Panc1 (cell line): ENCODE data around the gene ASCC3. TPM values are rescaled to one million over a fixed set of nuclear protein-coding genes. Genes with fewer than 3 reads are reported as not detected.
A peak's percentile ranks its signal among the peaks of the same experiment; 100 is the strongest.

ENCODE experiments used
- ATAC-seq: fragments of 200-7000 bp; cut with Tn5 transposase; 2 replicates; pipeline ENCODE4 v1.9.1; 2020; ENCODE audit warnings: mild to moderate bottlenecking, moderate library complexity
- BruUV-seq: library from RNA; stranded (reverse); fragments of 400-500 nt; replicated peaks from 2 replicates; lab custom pipeline; 2021; lab: Mats Ljungman, UMichigan
- CTCF ChIA-PET: fragments of 300-600 bp; sonication (Branson Sonifier 250); formaldehyde crosslinking; loops from one replicate; lab custom pipeline; 2022; ENCODE audit warnings: antibody characterized with exemption; lab: Charles Lee
- POLR2A ChIA-PET: fragments of 300-600 bp; sonication (Branson Sonifier 250); formaldehyde crosslinking; loops from one replicate; lab custom pipeline; 2022; ENCODE audit warnings: antibody characterized with exemption; lab: Charles Lee
- DNase-seq: peaks from one replicate; pipeline ENCODE4 v3.0.0-alpha.2; 2010; ENCODE audit warnings: low read depth, low spot score
- H3K27ac ChIP-seq: 2 replicates; pipeline ENCODE4 v1.5.1; 2011; ENCODE audit warnings: mild to moderate bottlenecking, low read length, inconsistent platforms
- H3K27me3 ChIP-seq: fragments of 200-500 bp; sonication (Bioruptor generic); 2 replicates; pipeline ENCODE4 v1.6.0; 2014; ENCODE audit warnings: low read length, inconsistent platforms; ENCODE audit not compliant: control insufficient read depth, insufficient read depth
- H3K36me3 ChIP-seq: fragments of 200-500 bp; sonication (Bioruptor generic); 2 replicates; pipeline ENCODE4 v1.5.1; 2014; ENCODE audit warnings: inconsistent platforms, mild to moderate bottlenecking, low read length, moderate library complexity; ENCODE audit not compliant: control insufficient read depth, insufficient read depth
- H3K4me1 ChIP-seq: 2 replicates; pipeline ENCODE4 v1.5.1; 2011; ENCODE audit warnings: inconsistent platforms, mild to moderate bottlenecking, low read length, moderate library complexity; ENCODE audit not compliant: control insufficient read depth, insufficient read depth
- H3K4me3 ChIP-seq, 2 experiments: 2 replicates each; pipeline ENCODE4 v1.5.1; 2011 to 2012; ENCODE audit warnings: low read depth in 2 of 2, low read length in 2 of 2, mild to moderate bottlenecking in 2 of 2, inconsistent platforms in 1 of 2, moderate library complexity in 1 of 2
- H3K9me3 ChIP-seq: fragments of 200-500 bp; sonication (Bioruptor generic); 2 replicates; pipeline ENCODE4 v1.5.1; 2014; ENCODE audit warnings: low read depth, mild to moderate bottlenecking, inconsistent platforms, low read length, moderate library complexity; ENCODE audit not compliant: control insufficient read depth, insufficient read depth
- POLR2AphosphoS5 ChIP-seq: IDR thresholded peaks from 2 replicates; pipeline ENCODE4 v1.6.1; 2012; ENCODE audit warnings: mild to moderate bottlenecking, low read depth, low read length, moderate library complexity
- SIN3A ChIP-seq: IDR thresholded peaks from 2 replicates; pipeline ENCODE4 v1.6.1; 2012; ENCODE audit warnings: low read depth, mild to moderate bottlenecking, low read length, moderate library complexity, borderline replicate concordance; ENCODE audit not compliant: insufficient read depth
- TCF7L2 ChIP-seq: IDR thresholded peaks from 2 replicates; pipeline ENCODE4 v1.6.1; 2011; ENCODE audit warnings: mild to moderate bottlenecking, low read depth, low read length, inconsistent platforms
- in situ Hi-C: cut with HindIII; loops from 2 replicates; pipeline ENCODE4 v1.10.0; 2016; ENCODE audit warnings: low sequenced_read_pairs, low pct_unique_long_range_greater_than_20kb
- intact Hi-C: fragments of 100-400 bp; cut with micrococcal nuclease; formaldehyde crosslinking; loops from one replicate; pipeline ENCODE4 v1.10.0; 2022; ENCODE audit not compliant: unreplicated experiment
- total RNA-seq: library from RNA; stranded (reverse); gene quantifications from one replicate; pipeline ENCODE4 v1.2.1, GENCODE V29; 2021; ENCODE audit not compliant: unreplicated experiment
- TF ChIP-seq, protein P1 (sequence below), 2 experiments: IDR thresholded peaks; 2 replicates each; pipeline ENCODE4 v1.6.1; 2011 to 2012; ENCODE audit warnings: low read depth in 2 of 2, control low read depth in 1 of 2, low read length in 1 of 2, mild to moderate bottlenecking in 1 of 2, moderate library complexity in 1 of 2; ENCODE audit not compliant: insufficient read depth in 1 of 2
- TF ChIP-seq, protein P2 (sequence below): fragments of 450-650 bp; IDR thresholded peaks from 2 replicates; pipeline ENCODE4 v1.5.1; 2017; ENCODE audit warnings: mild to moderate bottlenecking

ASCC3 gene
- total RNA-seq, 1 experiment from 2014 or later = 46.9 TPM

DNA sequence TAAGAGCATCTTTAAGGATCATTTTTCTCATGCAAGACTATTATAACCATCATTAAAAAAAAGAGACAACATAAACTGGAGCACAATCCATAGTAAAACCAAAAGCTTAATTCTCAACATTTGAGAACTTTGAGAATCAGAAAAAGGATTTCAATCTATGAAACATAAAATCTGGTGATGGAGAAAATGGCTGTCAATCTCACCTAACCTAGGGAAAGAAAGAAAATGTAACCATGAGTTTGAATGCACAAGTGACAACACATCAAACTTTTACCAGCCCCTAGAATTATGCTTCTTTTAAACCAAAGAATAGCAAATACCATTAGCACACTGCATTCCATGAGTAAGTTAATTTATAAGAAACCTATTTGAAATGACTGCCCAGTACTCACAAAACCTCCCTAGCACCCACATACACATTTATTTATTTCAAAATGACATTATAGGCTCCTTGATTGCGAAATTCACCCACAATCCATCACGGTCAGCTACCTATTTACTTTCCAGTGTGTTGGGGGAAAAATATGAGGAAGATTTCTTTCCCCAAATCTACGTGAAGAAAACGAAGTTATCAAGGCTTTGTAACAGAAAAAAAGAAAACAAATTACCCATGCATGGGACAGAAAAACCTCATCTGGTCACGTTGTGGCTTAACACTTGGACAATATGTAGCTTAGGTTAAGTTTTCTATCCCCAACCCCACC, 828 bp downstream of the ASCC3 start:
- Histone ChIP-seq H3K36me3 (no peaks in the 10 kb centered on the region), H3K9me3 (no peaks in the 10 kb centered on the region), H3K27me3 (no peaks in the 10 kb centered on the region), H3K4me1 (peaks cover 27% of the 10 kb centered on the region), H3K27ac (peak overlapping the region; percentile 93), H3K4me3 (peak overlapping the region; percentile 59 to 80)
- in situ Hi-C loops = no loop called here
- no peak for ATAC-seq
- intact Hi-C loops = no loop called here
- TF ChIP-seq, protein P1, sequence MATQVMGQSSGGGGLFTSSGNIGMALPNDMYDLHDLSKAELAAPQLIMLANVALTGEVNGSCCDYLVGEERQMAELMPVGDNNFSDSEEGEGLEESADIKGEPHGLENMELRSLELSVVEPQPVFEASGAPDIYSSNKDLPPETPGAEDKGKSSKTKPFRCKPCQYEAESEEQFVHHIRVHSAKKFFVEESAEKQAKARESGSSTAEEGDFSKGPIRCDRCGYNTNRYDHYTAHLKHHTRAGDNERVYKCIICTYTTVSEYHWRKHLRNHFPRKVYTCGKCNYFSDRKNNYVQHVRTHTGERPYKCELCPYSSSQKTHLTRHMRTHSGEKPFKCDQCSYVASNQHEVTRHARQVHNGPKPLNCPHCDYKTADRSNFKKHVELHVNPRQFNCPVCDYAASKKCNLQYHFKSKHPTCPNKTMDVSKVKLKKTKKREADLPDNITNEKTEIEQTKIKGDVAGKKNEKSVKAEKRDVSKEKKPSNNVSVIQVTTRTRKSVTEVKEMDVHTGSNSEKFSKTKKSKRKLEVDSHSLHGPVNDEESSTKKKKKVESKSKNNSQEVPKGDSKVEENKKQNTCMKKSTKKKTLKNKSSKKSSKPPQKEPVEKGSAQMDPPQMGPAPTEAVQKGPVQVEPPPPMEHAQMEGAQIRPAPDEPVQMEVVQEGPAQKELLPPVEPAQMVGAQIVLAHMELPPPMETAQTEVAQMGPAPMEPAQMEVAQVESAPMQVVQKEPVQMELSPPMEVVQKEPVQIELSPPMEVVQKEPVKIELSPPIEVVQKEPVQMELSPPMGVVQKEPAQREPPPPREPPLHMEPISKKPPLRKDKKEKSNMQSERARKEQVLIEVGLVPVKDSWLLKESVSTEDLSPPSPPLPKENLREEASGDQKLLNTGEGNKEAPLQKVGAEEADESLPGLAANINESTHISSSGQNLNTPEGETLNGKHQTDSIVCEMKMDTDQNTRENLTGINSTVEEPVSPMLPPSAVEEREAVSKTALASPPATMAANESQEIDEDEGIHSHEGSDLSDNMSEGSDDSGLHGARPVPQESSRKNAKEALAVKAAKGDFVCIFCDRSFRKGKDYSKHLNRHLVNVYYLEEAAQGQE (IDR thresholded peaks at IDR 0.05; ENCODE audit: insufficient read depth in 1 of 2, low read depth in 2 of 2, low read length in 1 of 2) = no peak
- TF ChIP-seq SIN3A = no peak
- no peak for TF ChIP-seq POLR2AphosphoS5
- TF ChIP-seq TCF7L2 = no peak
- TF ChIP-seq, protein P2, sequence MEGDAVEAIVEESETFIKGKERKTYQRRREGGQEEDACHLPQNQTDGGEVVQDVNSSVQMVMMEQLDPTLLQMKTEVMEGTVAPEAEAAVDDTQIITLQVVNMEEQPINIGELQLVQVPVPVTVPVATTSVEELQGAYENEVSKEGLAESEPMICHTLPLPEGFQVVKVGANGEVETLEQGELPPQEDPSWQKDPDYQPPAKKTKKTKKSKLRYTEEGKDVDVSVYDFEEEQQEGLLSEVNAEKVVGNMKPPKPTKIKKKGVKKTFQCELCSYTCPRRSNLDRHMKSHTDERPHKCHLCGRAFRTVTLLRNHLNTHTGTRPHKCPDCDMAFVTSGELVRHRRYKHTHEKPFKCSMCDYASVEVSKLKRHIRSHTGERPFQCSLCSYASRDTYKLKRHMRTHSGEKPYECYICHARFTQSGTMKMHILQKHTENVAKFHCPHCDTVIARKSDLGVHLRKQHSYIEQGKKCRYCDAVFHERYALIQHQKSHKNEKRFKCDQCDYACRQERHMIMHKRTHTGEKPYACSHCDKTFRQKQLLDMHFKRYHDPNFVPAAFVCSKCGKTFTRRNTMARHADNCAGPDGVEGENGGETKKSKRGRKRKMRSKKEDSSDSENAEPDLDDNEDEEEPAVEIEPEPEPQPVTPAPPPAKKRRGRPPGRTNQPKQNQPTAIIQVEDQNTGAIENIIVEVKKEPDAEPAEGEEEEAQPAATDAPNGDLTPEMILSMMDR = no peak
- ChIA-PET POLR2A (no interaction called here), CTCF (no interaction called here)
- BruUV-seq = TSS peak; percentile 58
- DNase-seq = no peak

DNA sequence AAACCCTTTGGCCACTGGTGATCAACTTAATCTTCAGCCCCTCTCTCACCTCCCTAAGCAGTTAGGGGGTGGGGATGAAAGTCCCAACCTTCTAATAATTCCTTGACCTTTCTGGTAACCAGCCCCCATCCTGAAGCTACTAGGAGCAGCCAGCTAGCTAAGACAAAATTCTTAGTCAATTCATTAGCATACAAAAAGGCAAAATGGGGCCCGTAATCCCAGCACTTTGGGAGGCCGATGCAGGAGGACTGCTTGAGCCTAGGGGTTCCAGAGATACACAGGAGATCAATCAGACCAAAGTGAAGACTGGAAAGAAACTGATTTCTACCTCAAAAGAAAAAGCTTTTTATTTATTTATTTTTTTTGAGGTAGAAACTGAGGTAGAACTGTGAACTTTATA, 1.8 kb downstream of the ASCC3 start:
- no peak for ATAC-seq
- in situ Hi-C loops (no loop called here), intact Hi-C loops (no loop called here)
- H3K36me3 ChIP-seq = no peaks in the 10 kb centered on the region
- no peaks in the 10 kb centered on the region for H3K9me3 ChIP-seq
- H3K27me3 ChIP-seq = no peaks in the 10 kb centered on the region
- TF ChIP-seq SIN3A (no peak), POLR2AphosphoS5 (no peak), TCF7L2 (no peak)
- TF ChIP-seq, protein P2 = no peak
- TF ChIP-seq, protein P1 (IDR thresholded peaks at IDR 0.05; ENCODE audit: insufficient read depth in 1 of 2, low read depth in 2 of 2, low read length in 1 of 2) = no peak
- DNase-seq = no peak
- peaks cover 27% of the 10 kb centered on the region for H3K4me1 ChIP-seq
- no TSS peak for BruUV-seq
- ChIA-PET POLR2A (no interaction called here), CTCF (no interaction called here)
- peak overlapping the region; percentile 73 for H3K27ac ChIP-seq
- peak overlapping the region; percentile 46 to 80 for H3K4me3 ChIP-seq
